GM10266 (cell line): ENCODE measurements around the gene OR11H1.
"Not testable (repeated sequence)": the region's sequence is repeated elsewhere in the genome, so short reads cannot be mapped to it uniquely, and the experiment has no call there.

Experiments used
- DNase-seq: peaks from one replicate; pipeline ENCODE4 v3.0.0; 2012; ENCODE audit errors: extremely low spot score

Gene OR11H1

DNA sequence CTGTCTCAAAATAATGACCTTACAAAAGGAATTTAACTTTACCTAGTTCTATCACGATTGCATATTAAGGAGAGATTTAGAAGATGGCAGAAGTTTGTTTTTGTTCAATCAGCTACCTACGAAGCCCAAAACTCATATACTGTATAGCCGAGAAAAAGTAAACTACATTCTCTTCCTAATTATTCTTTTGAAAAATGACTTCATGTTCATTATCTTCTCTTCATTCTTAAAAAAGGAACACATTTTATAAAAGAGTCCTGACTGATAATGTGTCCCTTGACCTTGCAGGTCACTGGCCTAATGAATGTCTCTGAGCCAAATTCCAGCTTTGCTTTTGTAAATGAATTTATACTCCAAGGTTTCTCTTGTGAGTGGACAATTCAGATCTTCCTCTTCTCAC, at the start of gene OR11H1:
TSS of gene OR11H1 (plus strand) at position 301 of the 400 bp plus-strand sequence. CDS start at position 301, 0 bp downstream.
- not testable (repeated sequence) for DNase-seq

GRCh38 chr22:15509967-15510366, 18.0 kb upstream of the OR11H1 start:
- not testable (repeated sequence) for DNase-seq

- DNase-seq, result not testable (repeated sequence)
These were observed 12.1 kb upstream of the OR11H1 start for GRCh38 chr22:15515896-15516295.

- not testable (repeated sequence) for DNase-seq
These were observed 25.8 kb downstream of the OR11H1 start for GRCh38 chr22:15553767-15554166.

- not testable (repeated sequence) for DNase-seq
These were observed 35.5 kb downstream of the OR11H1 start for GRCh38 chr22:15563461-15563860.

DNA sequence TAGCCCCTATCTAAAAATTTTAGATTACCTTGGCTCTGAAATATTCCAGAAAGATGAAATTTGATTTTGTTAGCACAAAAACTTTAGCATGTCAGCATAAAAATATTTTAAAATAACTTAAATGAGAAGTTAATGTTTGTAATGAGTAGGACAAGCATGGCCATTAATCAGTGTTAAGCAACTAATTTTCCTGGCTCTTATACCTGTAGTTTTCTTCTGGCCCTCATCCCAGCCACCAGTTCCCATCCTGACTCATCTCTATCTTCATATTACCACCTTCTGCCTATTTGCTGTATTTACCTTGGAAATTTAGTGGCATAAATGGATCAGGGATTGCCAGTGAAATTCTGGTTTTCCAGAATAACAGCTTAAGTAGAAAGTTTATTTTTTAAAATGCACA, 37.1 kb downstream of the OR11H1 start:
- not testable (repeated sequence) for DNase-seq
